ENCODE measurements around the gene ENOPH1.

Gene ENOPH1

DNA sequence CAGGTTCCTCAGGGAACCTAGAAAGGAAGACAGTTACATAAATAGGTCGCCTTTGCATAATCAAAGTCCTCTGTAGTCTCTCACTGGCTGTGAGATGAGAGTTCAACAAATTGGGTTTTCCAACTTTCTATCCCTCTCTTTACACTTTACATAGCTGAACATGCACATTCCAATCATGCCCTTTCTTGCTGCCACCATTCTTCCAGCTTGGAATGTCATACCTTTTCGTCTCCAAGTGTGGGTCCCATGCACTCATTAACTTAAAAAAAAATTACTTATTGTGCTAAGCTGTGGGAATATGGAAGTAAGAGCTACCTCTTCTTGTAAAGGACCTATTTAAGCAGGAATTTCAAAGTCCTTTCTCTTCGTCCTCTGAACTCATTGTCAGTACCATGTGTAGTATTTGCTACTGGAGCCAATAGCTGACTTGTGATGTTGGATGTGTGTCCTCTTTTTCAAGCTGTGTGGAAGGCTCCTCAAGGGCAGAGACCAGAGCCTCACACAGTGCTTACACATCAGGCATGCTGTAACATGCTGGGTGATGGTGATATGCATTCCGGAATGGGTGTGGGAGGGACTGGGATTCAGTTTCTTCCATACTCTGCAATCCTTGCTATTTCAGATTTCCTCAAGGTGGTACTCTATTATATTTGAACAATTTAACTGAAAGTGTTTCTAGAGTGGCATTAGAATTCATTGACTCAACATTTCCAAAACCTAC, 7.1 kb downstream of the ENOPH1 start:
- H3K27me3 ChIP-seq (ENCODE audit: control insufficient read depth in 1 of 2, insufficient read depth in 2 of 2, low read length in 2 of 2), result no peaks in the 10 kb centered on the region
- no peaks in the 10 kb centered on the region for H3K9me3 ChIP-seq (ENCODE audit: control insufficient read depth in 2 of 2, low read length in 2 of 2)
- no peak overlapping the region for H3K4me3 ChIP-seq (ENCODE audit: low read length in 2 of 2)
- no peaks in the 10 kb centered on the region for H3K36me3 ChIP-seq (ENCODE audit: control insufficient read depth in 2 of 2, insufficient read depth in 2 of 2, low read length in 2 of 2)
- no peaks in the 10 kb centered on the region for H3K4me1 ChIP-seq (ENCODE audit: control insufficient read depth, insufficient read depth, low read length)
- H3K9ac ChIP-seq (ENCODE audit: low read length in 2 of 2), result no peak overlapping the region
- H3K27ac ChIP-seq (ENCODE audit: low read length), result no peak overlapping the region

DNA sequence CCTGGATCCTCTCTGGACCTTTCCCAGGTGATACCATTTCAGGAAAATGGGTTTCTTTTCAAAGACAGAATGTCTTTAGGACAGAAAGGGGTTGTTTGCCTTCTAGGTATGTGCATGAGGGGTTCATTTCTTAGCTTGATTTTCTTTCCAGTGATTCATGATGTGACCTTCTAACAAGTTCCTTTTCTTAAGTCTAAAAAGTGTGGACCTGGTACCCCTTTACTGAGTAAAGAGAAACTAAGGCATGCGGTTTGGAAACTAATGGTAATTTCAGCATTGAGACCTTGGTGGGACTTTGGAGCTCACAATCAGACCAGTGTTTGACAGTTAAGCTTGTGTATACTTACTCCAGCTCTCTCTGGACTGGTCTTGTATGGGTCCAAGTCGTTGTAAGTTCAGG, 8.7 kb downstream of the ENOPH1 start:
- Histone ChIP-seq H3K27ac (ENCODE audit: low read length) (no peak overlapping the region), H3K9me3 (ENCODE audit: control insufficient read depth in 2 of 2, low read length in 2 of 2) (no peaks in the 10 kb centered on the region), H3K4me1 (ENCODE audit: control insufficient read depth, insufficient read depth, low read length) (no peaks in the 10 kb centered on the region), H3K9ac (ENCODE audit: low read length in 2 of 2) (no peak overlapping the region), H3K4me3 (ENCODE audit: low read length in 2 of 2) (no peak overlapping the region), H3K27me3 (ENCODE audit: control insufficient read depth in 1 of 2, insufficient read depth in 2 of 2, low read length in 2 of 2) (no peaks in the 10 kb centered on the region), H3K36me3 (ENCODE audit: control insufficient read depth in 2 of 2, insufficient read depth in 2 of 2, low read length in 2 of 2) (no peaks in the 10 kb centered on the region)

DNA sequence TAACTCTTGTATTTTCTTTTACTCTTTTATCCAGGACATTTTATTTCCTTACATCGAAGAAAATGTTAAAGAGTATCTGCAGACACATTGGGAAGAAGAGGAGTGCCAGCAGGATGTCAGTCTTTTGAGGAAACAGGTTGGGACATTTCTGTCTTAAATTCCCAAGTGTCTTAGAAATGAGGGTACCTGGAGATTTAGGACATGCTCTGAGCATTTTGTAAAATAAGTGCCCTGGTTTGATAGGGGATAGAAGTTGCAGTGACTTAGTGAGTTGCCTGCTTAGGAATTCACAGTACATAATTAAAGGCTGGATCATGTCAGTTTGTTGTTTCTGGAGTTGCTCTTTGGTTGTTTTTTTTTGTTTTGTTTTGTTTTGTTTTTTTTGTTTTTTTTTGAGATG, 17.5 kb downstream of the ENOPH1 start:
- H3K27ac ChIP-seq (ENCODE audit: low read length), result no peak overlapping the region
- no peaks in the 10 kb centered on the region for H3K4me1 ChIP-seq (ENCODE audit: control insufficient read depth, insufficient read depth, low read length)
- H3K9me3 ChIP-seq (ENCODE audit: control insufficient read depth in 2 of 2, low read length in 2 of 2), result no peaks in the 10 kb centered on the region
- H3K36me3 ChIP-seq (ENCODE audit: control insufficient read depth in 2 of 2, insufficient read depth in 2 of 2, low read length in 2 of 2), result peaks cover 16 to 23% of the 10 kb centered on the region in 2 donors
- no peaks in the 10 kb centered on the region for H3K27me3 ChIP-seq (ENCODE audit: control insufficient read depth in 1 of 2, insufficient read depth in 2 of 2, low read length in 2 of 2)
- no peak overlapping the region for H3K9ac ChIP-seq (ENCODE audit: low read length in 2 of 2)
- H3K4me3 ChIP-seq (ENCODE audit: low read length in 2 of 2), result no peak overlapping the region

DNA sequence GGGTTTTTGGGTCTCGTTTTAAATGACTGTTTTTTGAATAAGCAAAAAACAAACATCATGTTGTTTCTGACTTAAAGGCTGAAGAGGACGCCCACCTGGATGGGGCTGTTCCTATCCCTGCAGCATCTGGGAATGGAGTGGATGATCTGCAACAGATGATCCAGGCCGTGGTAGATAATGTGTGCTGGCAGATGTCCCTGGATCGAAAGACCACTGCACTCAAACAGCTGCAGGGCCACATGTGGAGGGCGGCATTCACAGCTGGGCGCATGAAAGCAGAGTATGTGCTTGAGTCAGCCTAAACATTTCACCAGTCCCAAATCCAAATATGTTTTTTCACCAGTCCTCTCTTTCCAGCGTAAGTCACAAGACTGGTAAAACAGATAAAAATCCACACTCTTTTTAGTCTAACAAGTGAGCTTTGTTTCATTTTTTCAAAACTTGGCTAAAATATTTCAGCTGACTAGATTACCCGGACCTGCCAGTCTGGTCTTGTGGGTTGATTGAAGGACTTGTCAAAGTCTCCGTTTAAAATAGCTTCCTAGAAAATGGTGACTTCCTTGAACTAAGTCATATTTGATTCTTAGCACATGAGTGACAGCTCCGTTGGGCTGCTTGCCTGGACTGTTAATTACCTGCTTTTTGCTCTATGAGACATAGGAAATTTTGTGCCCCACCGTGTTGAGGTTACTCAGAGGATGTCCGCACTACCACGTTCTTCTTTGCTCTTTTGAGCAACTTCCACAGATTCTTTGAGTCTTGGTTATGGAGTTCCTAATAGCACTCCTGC, 20.8 kb downstream of the ENOPH1 start:
- no peak overlapping the region for H3K9ac ChIP-seq (ENCODE audit: low read length in 2 of 2)
- H3K4me3 ChIP-seq (ENCODE audit: low read length in 2 of 2), result no peak overlapping the region
- no peaks in the 10 kb centered on the region for H3K27me3 ChIP-seq (ENCODE audit: control insufficient read depth in 1 of 2, insufficient read depth in 2 of 2, low read length in 2 of 2)
- peaks cover 20 to 30% of the 10 kb centered on the region in 2 donors for H3K36me3 ChIP-seq (ENCODE audit: control insufficient read depth in 2 of 2, insufficient read depth in 2 of 2, low read length in 2 of 2)
- H3K4me1 ChIP-seq (ENCODE audit: control insufficient read depth, insufficient read depth, low read length), result no peaks in the 10 kb centered on the region
- H3K9me3 ChIP-seq (ENCODE audit: control insufficient read depth in 2 of 2, low read length in 2 of 2), result no peaks in the 10 kb centered on the region
- no peak overlapping the region for H3K27ac ChIP-seq (ENCODE audit: low read length)

DNA sequence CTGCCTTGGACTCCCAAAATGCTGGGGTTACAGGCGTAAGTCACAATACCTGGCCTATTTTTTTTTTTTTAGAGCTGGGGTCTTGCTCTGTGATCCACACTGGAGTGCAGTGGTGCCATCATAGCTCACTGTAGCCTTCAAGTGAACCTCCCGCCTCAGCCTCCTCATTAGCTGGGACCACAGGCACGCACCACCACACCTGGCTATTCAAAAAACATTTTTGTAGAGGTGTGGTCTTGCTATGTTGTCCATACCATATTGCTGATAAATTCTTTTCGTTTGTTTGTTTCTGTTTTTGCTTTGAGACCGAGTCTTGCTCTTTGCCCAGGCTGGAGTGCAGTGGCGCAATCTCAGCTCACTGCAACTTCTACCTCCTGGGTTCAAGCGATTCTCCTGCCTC, 21.6 kb downstream of the ENOPH1 start:
- Histone ChIP-seq H3K27me3 (ENCODE audit: control insufficient read depth in 1 of 2, insufficient read depth in 2 of 2, low read length in 2 of 2) (no peaks in the 10 kb centered on the region), H3K9me3 (ENCODE audit: control insufficient read depth in 2 of 2, low read length in 2 of 2) (no peaks in the 10 kb centered on the region)

DNA sequence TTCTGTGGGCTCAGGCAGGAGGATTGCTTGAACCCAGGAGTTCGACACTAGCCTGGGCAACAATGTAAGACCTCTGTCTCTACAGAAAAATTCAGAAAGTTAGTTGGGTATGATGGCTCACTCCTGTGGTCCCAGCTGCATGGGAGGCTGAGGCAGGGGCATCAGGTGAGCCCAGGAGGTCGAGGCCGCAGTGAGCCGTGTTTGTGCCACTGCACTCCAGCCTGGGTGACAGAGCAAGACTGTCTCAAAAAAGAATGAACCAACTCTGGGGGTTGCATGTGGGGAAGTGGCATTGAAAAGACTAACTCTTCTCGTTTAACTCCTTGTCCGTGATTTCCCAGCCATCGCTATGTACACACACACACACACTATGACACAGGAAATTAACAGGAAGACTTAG, 26.9 kb downstream of the ENOPH1 start:
- Histone ChIP-seq H3K9me3 (ENCODE audit: control insufficient read depth in 2 of 2, low read length in 2 of 2) (no peaks in the 10 kb centered on the region), H3K27me3 (ENCODE audit: control insufficient read depth in 1 of 2, insufficient read depth in 2 of 2, low read length in 2 of 2) (no peaks in the 10 kb centered on the region), H3K4me1 (ENCODE audit: control insufficient read depth, insufficient read depth, low read length) (no peaks in the 10 kb centered on the region), H3K4me3 (ENCODE audit: low read length in 2 of 2) (no peak overlapping the region), H3K27ac (ENCODE audit: low read length) (no peak overlapping the region), H3K9ac (ENCODE audit: low read length in 2 of 2) (no peak overlapping the region), H3K36me3 (ENCODE audit: control insufficient read depth in 2 of 2, insufficient read depth in 2 of 2, low read length in 2 of 2) (peaks cover 21 to 24% of the 10 kb centered on the region in 2 donors)

More for the DNA sequence above, 21.6 kb downstream of the ENOPH1 start:
- peaks cover 22 to 30% of the 10 kb centered on the region in 2 donors for H3K36me3 ChIP-seq (ENCODE audit: control insufficient read depth in 2 of 2, insufficient read depth in 2 of 2, low read length in 2 of 2)
- H3K27ac ChIP-seq (ENCODE audit: low read length), result no peak overlapping the region
- H3K4me3 ChIP-seq (ENCODE audit: low read length in 2 of 2), result no peak overlapping the region
- no peak overlapping the region for H3K9ac ChIP-seq (ENCODE audit: low read length in 2 of 2)
- no peaks in the 10 kb centered on the region for H3K4me1 ChIP-seq (ENCODE audit: control insufficient read depth, insufficient read depth, low read length)

DNA sequence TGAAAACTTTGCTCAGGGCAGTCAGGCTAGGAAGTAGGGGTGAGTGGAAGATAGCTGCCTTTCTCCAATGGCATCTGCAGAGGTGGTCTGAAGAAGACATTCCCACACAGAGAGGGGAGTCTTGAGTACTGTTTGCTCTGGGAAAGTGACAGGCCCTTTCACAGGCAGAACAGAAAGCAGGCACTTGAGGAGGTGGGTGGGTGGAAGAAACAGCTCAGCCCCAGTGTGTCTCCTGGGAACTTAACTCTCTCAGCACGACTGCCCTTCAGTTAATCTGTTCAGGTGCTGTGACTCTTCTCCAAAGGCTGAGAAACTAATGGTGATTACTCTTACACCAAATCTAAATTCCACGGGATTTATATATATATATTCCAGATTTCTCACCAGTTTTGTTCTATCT, 28.3 kb downstream of the ENOPH1 start:
- Histone ChIP-seq H3K4me1 (ENCODE audit: control insufficient read depth, insufficient read depth, low read length) (peaks cover 5% of the 10 kb centered on the region), H3K27me3 (ENCODE audit: control insufficient read depth in 1 of 2, insufficient read depth in 2 of 2, low read length in 2 of 2) (no peaks in the 10 kb centered on the region), H3K9ac (ENCODE audit: low read length in 2 of 2) (no peak overlapping the region), H3K27ac (ENCODE audit: low read length) (no peak overlapping the region), H3K4me3 (ENCODE audit: low read length in 2 of 2) (no peak overlapping the region), H3K9me3 (ENCODE audit: control insufficient read depth in 2 of 2, low read length in 2 of 2) (no peaks in the 10 kb centered on the region), H3K36me3 (ENCODE audit: control insufficient read depth in 2 of 2, insufficient read depth in 2 of 2, low read length in 2 of 2) (peaks cover 21 to 24% of the 10 kb centered on the region in 2 donors)

DNA sequence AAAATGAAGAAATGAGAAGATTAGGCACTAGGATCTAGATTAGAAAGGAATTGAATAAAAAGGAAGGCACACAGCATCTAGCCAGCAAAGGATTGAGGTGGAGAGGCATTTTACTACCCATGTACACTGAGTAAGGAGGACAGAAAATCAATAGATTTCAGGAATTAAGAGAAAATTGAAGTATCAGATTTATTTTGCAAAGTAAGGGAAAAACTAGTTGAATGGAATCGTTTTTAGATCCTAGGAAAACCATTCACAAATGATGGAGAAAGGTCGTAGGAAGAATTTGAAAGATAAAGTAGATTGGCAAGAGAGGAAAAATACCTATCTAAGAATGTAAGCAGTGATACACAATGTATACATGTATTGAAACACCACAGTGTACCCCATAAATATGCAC, 31.3 kb downstream of the ENOPH1 start:
- Histone ChIP-seq H3K27me3 (ENCODE audit: control insufficient read depth in 1 of 2, insufficient read depth in 2 of 2, low read length in 2 of 2) (no peaks in the 10 kb centered on the region), H3K9ac (ENCODE audit: low read length in 2 of 2) (no peak overlapping the region), H3K9me3 (ENCODE audit: control insufficient read depth in 2 of 2, low read length in 2 of 2) (no peaks in the 10 kb centered on the region), H3K4me1 (ENCODE audit: control insufficient read depth, insufficient read depth, low read length) (peaks cover 5% of the 10 kb centered on the region), H3K27ac (ENCODE audit: low read length) (no peak overlapping the region), H3K4me3 (ENCODE audit: low read length in 2 of 2) (no peak overlapping the region), H3K36me3 (ENCODE audit: control insufficient read depth in 2 of 2, insufficient read depth in 2 of 2, low read length in 2 of 2) (peaks cover 16 to 17% of the 10 kb centered on the region in 2 donors)

DNA sequence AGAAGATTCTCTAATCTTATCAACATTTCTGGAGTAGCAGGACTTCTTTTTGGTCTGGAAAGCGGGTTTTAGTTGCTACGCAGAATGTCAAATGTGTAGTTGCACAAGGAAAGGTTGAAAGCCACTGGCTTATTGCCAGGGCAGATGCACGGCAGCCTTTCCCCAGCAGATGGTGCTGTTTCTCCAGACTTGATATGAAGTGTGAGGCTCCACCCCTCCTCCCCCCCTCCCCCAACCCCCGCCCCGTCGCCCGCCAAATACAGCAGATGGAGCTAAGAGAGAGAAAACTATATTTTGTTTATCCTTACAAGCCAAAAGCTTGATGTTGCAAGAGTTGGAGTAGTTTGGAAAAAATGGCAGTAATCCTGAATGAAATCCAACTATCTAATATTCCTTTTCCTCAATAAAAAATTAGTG, 32.0 kb downstream of the ENOPH1 start:
- Histone ChIP-seq H3K9ac (ENCODE audit: low read length in 2 of 2) (no peak overlapping the region), H3K27me3 (ENCODE audit: control insufficient read depth in 1 of 2, insufficient read depth in 2 of 2, low read length in 2 of 2) (no peaks in the 10 kb centered on the region), H3K4me1 (ENCODE audit: control insufficient read depth, insufficient read depth, low read length) (peaks cover 5% of the 10 kb centered on the region), H3K27ac (ENCODE audit: low read length) (no peak overlapping the region), H3K36me3 (ENCODE audit: control insufficient read depth in 2 of 2, insufficient read depth in 2 of 2, low read length in 2 of 2) (peaks cover 11 to 13% of the 10 kb centered on the region in 2 donors), H3K9me3 (ENCODE audit: control insufficient read depth in 2 of 2, low read length in 2 of 2) (no peaks in the 10 kb centered on the region), H3K4me3 (ENCODE audit: low read length in 2 of 2) (no peak overlapping the region)

DNA sequence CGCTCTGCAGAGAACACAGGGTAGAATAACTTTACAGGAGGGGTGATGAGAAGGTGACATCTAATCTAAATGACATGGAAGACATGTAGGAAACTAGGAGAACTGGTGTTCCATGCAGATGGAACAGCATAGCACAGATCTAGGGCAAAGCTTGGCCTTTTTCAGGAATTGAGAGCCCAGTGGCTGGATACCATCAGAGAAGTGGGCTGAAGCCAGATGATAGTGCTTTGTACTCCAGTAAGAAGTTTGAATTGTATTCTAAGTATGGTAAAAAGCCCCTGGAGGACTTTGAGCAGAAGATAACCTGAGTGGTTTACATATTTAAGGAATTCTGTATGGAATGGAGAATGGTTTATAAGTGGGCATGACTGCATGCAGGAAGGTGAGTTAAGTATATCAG, 32.8 kb downstream of the ENOPH1 start:
- Histone ChIP-seq H3K27me3 (ENCODE audit: control insufficient read depth in 1 of 2, insufficient read depth in 2 of 2, low read length in 2 of 2) (no peaks in the 10 kb centered on the region), H3K9ac (ENCODE audit: low read length in 2 of 2) (no peak overlapping the region), H3K4me3 (ENCODE audit: low read length in 2 of 2) (no peak overlapping the region), H3K9me3 (ENCODE audit: control insufficient read depth in 2 of 2, low read length in 2 of 2) (no peaks in the 10 kb centered on the region), H3K4me1 (ENCODE audit: control insufficient read depth, insufficient read depth, low read length) (peaks cover 5% of the 10 kb centered on the region), H3K27ac (ENCODE audit: low read length) (no peak overlapping the region), H3K36me3 (ENCODE audit: control insufficient read depth in 2 of 2, insufficient read depth in 2 of 2, low read length in 2 of 2) (peaks cover 6 to 8% of the 10 kb centered on the region in 2 donors)

DNA sequence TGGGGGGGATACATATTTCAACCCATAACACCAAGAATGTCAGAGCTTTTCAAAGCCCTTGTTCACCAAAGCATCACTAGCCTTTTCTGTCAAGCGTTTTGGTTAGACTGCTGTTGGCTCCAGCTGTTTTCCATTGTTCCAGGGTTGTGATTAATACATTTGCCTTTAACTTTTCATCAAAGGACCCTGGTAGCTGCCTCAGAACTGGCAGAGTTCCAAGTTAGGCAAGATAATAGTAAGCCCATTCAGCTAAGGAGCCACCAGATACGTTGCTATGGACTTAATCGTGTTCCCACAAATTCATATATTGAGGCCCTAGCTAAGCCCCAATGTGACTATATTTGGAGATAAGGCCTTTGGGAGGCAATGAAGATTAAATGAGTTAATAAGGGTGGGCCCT, 37.1 kb downstream of the ENOPH1 start:
- no peaks in the 10 kb centered on the region for H3K36me3 ChIP-seq (ENCODE audit: control insufficient read depth in 2 of 2, insufficient read depth in 2 of 2, low read length in 2 of 2)
- no peaks in the 10 kb centered on the region for H3K27me3 ChIP-seq (ENCODE audit: control insufficient read depth in 1 of 2, insufficient read depth in 2 of 2, low read length in 2 of 2)
- no peak overlapping the region for H3K4me3 ChIP-seq (ENCODE audit: low read length in 2 of 2)
- H3K4me1 ChIP-seq (ENCODE audit: control insufficient read depth, insufficient read depth, low read length), result peaks cover 5% of the 10 kb centered on the region
- H3K9ac ChIP-seq (ENCODE audit: low read length in 2 of 2), result no peak overlapping the region
- no peaks in the 10 kb centered on the region for H3K9me3 ChIP-seq (ENCODE audit: control insufficient read depth in 2 of 2, low read length in 2 of 2)
- no peak overlapping the region for H3K27ac ChIP-seq (ENCODE audit: low read length)
